ENCODE results near the gene KPNA1. TPM values are rescaled to one million over a fixed set of nuclear protein-coding genes. Genes with fewer than 3 reads are reported as not detected.

KPNA1 gene
- total RNA-seq, 2 donors from 2014 or later = 20.2 to 28.7 TPM

DNA sequence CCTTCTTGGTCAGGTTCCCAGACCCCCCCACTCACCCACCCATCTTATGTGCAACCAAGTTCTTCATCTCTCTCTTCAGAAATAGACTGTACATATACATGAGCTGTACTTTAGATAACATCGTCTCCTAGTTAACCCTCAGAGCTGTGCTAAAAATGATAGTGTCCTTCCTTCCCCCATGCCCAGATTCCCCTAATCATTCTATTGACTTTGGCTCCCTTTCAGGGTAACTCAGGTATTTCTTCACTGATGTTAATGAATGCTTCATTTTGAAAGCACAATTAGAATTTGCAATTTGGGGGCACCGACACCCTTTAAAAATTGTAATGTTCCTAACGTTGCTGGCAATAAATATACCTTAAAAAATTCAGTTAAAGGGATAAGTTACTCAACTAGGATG lies 38.4 kb upstream of the KPNA1 start:
- Histone ChIP-seq H3K4me1 (no peaks in the 10 kb centered on the region), H3K9me3 (no peaks in the 10 kb centered on the region), H3K27ac (no peak overlapping the region), H3K27me3 (no peaks in the 10 kb centered on the region), H3K36me3 (replicated peaks in 1 of 2; ENCODE audit: insufficient read depth in 1 of 2, low read depth in 2 of 2) (peaks cover 0 to 17% of the 10 kb centered on the region in 2 donors), H3K4me3 (no peak overlapping the region)
- WGBS, 2 donors = 37 to 46% methylated on average over 3 of the region's 3 CpGs
- no peak for DNase-seq
- intact Hi-C loops (cut with DNase I) = no loop called here
- no peak for TF ChIP-seq POLR2A (IDR thresholded peaks at IDR 0.05)
- TF ChIP-seq, protein P1, sequence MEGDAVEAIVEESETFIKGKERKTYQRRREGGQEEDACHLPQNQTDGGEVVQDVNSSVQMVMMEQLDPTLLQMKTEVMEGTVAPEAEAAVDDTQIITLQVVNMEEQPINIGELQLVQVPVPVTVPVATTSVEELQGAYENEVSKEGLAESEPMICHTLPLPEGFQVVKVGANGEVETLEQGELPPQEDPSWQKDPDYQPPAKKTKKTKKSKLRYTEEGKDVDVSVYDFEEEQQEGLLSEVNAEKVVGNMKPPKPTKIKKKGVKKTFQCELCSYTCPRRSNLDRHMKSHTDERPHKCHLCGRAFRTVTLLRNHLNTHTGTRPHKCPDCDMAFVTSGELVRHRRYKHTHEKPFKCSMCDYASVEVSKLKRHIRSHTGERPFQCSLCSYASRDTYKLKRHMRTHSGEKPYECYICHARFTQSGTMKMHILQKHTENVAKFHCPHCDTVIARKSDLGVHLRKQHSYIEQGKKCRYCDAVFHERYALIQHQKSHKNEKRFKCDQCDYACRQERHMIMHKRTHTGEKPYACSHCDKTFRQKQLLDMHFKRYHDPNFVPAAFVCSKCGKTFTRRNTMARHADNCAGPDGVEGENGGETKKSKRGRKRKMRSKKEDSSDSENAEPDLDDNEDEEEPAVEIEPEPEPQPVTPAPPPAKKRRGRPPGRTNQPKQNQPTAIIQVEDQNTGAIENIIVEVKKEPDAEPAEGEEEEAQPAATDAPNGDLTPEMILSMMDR (IDR thresholded peaks at IDR 0.05) = no peak
- ATAC-seq = no peak

DNA sequence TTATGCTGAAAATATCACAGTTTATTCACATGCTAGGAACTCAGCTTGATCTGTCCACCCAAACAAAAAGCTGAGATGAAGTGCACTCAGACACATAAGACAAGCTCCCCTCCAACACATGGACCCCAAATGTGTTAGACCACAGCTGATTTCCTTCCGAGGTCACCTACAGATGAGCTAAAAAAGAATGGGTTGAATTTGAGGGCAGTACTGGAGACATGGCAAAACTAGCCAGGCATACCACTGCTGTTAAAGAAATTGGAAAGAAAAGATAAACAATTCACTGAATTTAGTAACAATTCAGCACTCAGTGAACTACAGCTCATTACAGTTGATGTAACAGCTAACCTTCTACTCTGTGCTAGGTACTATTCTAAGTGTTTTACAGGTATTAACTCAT lies 33.9 kb upstream of the KPNA1 start:
- no peak overlapping the region for H3K4me3 ChIP-seq
- 76 to 94% methylated on average over 1 of the region's 1 CpG for WGBS, 2 donors
- H3K27ac ChIP-seq = no peak overlapping the region
- DNase-seq (no peak), ATAC-seq (no peak)
- no peaks in the 10 kb centered on the region for H3K9me3 ChIP-seq
- peaks cover 0 to 18% of the 10 kb centered on the region in 2 donors for H3K36me3 ChIP-seq (replicated peaks in 1 of 2; ENCODE audit: insufficient read depth in 1 of 2, low read depth in 2 of 2)
- H3K4me1 ChIP-seq = no peaks in the 10 kb centered on the region
- no peaks in the 10 kb centered on the region for H3K27me3 ChIP-seq
- TF ChIP-seq POLR2A (IDR thresholded peaks at IDR 0.05) = no peak
- TF ChIP-seq, protein P1 (IDR thresholded peaks at IDR 0.05) = no peak
- intact Hi-C loops (cut with DNase I) = no loop called here

DNA sequence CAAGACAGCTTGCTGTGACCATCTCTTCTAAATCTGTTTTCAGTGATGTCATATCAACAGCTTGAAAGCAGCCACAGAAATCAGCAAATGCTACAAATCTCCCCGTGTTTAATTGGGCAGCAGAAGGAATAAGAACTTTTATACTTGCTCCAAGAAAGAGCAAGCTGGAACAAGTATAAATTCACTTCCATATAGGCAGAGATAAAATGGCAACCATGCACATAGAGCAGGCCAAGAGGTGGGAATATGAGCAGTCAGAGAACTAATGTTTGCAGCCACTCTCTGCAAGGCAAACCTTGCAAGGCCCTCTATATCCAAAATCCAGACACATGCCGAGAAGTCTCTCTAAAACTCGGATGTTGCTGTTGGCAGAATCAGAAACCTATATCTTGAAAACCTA lies 33.3 kb upstream of the KPNA1 start:
- no peaks in the 10 kb centered on the region for H3K4me1 ChIP-seq
- H3K9me3 ChIP-seq = no peaks in the 10 kb centered on the region
- H3K27ac ChIP-seq = no peak overlapping the region
- WGBS, 2 donors = 79 to 83% methylated on average over 3 of the region's 3 CpGs
- H3K36me3 ChIP-seq (replicated peaks in 1 of 2; ENCODE audit: insufficient read depth in 1 of 2, low read depth in 2 of 2) = peaks cover 0 to 18% of the 10 kb centered on the region in 2 donors
- ATAC-seq (no peak), DNase-seq (no peak)
- intact Hi-C loops (cut with DNase I) = no loop called here
- no peak overlapping the region for H3K4me3 ChIP-seq
- TF ChIP-seq, protein P1 (IDR thresholded peaks at IDR 0.05) = no peak
- TF ChIP-seq POLR2A (IDR thresholded peaks at IDR 0.05) = no peak
- H3K27me3 ChIP-seq = no peaks in the 10 kb centered on the region

DNA sequence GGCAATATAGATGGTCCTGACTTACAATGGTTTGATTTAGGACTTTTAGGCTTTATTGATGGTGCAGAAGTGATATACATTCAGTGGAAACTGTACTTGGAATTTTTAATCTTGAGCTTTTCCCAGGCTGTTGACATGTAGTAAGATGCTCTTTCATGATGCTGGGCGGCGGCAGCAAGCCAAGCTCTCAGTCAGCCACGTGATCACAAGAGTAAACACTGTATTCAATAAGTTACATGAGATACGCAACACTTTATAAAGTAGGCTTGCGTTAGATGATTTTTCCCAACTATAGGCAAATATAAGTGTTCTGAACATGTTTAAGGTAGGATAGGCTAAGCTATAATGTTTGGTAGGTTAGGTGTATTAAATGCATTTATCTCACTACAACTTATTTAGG lies 31.4 kb upstream of the KPNA1 start:
- Histone ChIP-seq H3K36me3 (replicated peaks in 1 of 2; ENCODE audit: insufficient read depth in 1 of 2, low read depth in 2 of 2) (peaks cover 0 to 18% of the 10 kb centered on the region in 2 donors), H3K4me3 (no peak overlapping the region), H3K27me3 (no peaks in the 10 kb centered on the region), H3K9me3 (no peaks in the 10 kb centered on the region), H3K27ac (no peak overlapping the region), H3K4me1 (no peaks in the 10 kb centered on the region)
- TF ChIP-seq POLR2A (IDR thresholded peaks at IDR 0.05) = no peak
- no peak for ATAC-seq
- 93% methylated on average over 5 of the region's 5 CpGs for WGBS, 2 donors
- no peak for DNase-seq
- intact Hi-C loops (cut with DNase I) = no loop called here

DNA sequence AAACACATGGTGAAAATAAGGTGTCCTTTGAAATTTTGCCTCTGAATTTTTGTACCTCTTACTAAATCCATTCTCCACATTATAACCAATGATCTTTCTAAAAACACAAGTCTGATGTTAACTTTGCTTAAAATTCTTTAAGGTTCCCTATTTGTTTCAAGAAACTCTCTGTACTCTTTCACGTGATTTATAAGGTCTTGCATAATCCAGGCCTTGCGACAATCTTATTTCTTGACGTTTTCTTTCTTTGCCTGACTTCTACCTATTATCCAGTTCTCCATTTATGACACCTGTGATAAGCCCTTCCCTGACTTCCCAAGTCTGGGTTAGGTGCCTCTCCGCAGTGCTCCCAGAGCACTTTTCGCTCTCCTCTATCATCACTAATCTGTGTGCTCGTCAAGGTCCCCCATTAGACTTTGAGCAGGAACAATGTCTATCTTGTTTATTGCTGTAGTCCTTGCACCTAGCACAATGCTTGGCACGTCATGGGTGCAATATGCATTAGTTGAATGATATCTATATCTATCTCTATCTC lies 24.3 kb upstream of the KPNA1 start:
- ATAC-seq (no peak), DNase-seq (no peak)
- H3K27ac ChIP-seq = no peak overlapping the region
- no peak overlapping the region for H3K4me3 ChIP-seq
- no peaks in the 10 kb centered on the region for H3K9me3 ChIP-seq
- H3K4me1 ChIP-seq = no peaks in the 10 kb centered on the region
- 81 to 89% methylated on average over 7 of the region's 7 CpGs for WGBS, 2 donors
- no peak for TF ChIP-seq POLR2A (IDR thresholded peaks at IDR 0.05)
- TF ChIP-seq, protein P1 (IDR thresholded peaks at IDR 0.05) = no peak
- no peaks in the 10 kb centered on the region for H3K27me3 ChIP-seq
- peaks cover 0 to 37% of the 10 kb centered on the region in 2 donors for H3K36me3 ChIP-seq (replicated peaks in 1 of 2; ENCODE audit: insufficient read depth in 1 of 2, low read depth in 2 of 2)
- intact Hi-C loops (cut with DNase I) = no loop called here
